Prostate gland (tissue), 2 donors: ENCODE results near the gene CAPN1. TPM values are rescaled to one million over a fixed set of nuclear protein-coding genes. Genes with fewer than 3 reads are reported as not detected.
"Not testable (repeated sequence)": the region's sequence is repeated elsewhere in the genome, so short reads cannot be mapped to it uniquely, and the experiment has no call there.

Experiments
- DNase-seq: peaks from one replicate; pipeline ENCODE4 v3.0.0-alpha.2; 2019; ENCODE audit warnings: low spot score
- H3K27ac ChIP-seq, 2 donors: fragments of 200-600 bp; sonication (generic); 2 replicates each; pipeline ENCODE4 v1.5.1; 2017 to 2019
- H3K27me3 ChIP-seq: fragments of 200-600 bp; sonication (generic); replicated peaks from 2 replicates; pipeline ENCODE4 v1.5.1; 2019; ENCODE audit not compliant: insufficient read depth
- H3K36me3 ChIP-seq, 2 donors: fragments of 200-600 bp; sonication (generic); 1 replicate in 1 of 2; 2 replicates in 1 of 2; pipeline versions ENCODE4 v1.5.1 to v1.8.1; 2017 to 2019
- H3K4me1 ChIP-seq: fragments of 200-600 bp; sonication (generic); replicated peaks from 2 replicates; pipeline ENCODE4 v1.5.1; 2019
- H3K4me3 ChIP-seq, 2 donors: fragments of 200-600 bp; sonication (generic); 2 replicates each; pipeline ENCODE4 v1.5.1; 2017 to 2019
- H3K9me3 ChIP-seq: fragments of 200-600 bp; sonication (generic); 2 replicates; pipeline ENCODE4 v1.5.1; 2017
- POLR2A ChIP-seq: fragments of 450-650 bp; IDR thresholded peaks from one replicate; pipeline ENCODE4 v1.6.1; 2016; ENCODE audit warnings: antibody characterized with exemption, mild to moderate bottlenecking
- POLR2AphosphoS5 ChIP-seq: sonication (generic); formaldehyde crosslinking; IDR thresholded peaks from one replicate; pipeline ENCODE4 v1.6.1; 2017; ENCODE audit warnings: antibody characterized with exemption
- WGBS: methylation state at CpG from one replicate; pipeline ENCODE4 v1.1.5; 2018; 5-methylcytosine and 5-hydroxymethylcytosine counted together
- intact Hi-C: fragments of 100-400 bp; cut with DNase I; formaldehyde crosslinking; loops from one replicate; pipeline ENCODE4 v1.14.2; 2022
- total RNA-seq, 2 donors: library from RNA; depleted of rRNA; stranded (reverse); fragments of >200 nt; gene quantifications; one replicate each; pipeline ENCODE4 v1.1.0, GENCODE V29; 2016
- TF ChIP-seq, protein P1 (sequence below), 4 experiments: fragments of 200-600 bp in 2 of 4; fragments of 450-650 bp in 2 of 4; sonication (generic) in 2 of 4; IDR thresholded peaks; 1 replicate in 3 of 4; 2 replicates in 1 of 4; pipeline ENCODE4 v1.5.1; 2016 to 2019; ENCODE audit warnings: antibody characterized with exemption in 4 of 4, mild to moderate bottlenecking in 2 of 4, moderate library complexity in 2 of 4

Gene CAPN1
- total RNA-seq, 2 donors from 2014 or later: 215 to 374 TPM

DNA sequence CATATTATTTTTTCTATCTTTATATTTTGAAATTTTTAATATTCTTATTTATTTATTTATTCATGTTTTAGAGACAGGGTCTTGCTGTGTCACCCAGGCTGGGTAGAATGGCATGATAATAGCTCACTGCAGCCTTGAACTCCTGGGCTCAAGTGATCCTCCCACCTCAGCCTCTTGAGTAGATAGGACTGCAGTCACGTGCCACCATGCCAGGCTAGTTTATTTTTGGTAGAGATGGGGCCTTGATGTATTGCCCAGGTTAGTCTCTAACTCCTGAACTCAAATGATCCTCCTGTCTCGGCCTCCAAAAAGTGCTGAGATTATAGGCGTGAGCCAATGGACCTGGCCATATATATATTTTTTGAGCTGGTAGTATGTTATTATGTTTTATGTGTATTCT, 14.1 kb upstream of the CAPN1 start:
- DNase-seq: no peak
- intact Hi-C loops: no loop called here
- H3K4me1 ChIP-seq: no peaks in the 10 kb centered on the region
- no peak overlapping the region for H3K4me3 ChIP-seq
- H3K27ac ChIP-seq: no peak overlapping the region
- WGBS: 93% methylated on average over 3 of the region's 3 CpGs
- H3K36me3 ChIP-seq: no peaks in the 10 kb centered on the region
- TF ChIP-seq POLR2AphosphoS5: no peak
- H3K9me3 ChIP-seq: no peaks in the 10 kb centered on the region
- no peaks in the 10 kb centered on the region for H3K27me3 ChIP-seq

DNA sequence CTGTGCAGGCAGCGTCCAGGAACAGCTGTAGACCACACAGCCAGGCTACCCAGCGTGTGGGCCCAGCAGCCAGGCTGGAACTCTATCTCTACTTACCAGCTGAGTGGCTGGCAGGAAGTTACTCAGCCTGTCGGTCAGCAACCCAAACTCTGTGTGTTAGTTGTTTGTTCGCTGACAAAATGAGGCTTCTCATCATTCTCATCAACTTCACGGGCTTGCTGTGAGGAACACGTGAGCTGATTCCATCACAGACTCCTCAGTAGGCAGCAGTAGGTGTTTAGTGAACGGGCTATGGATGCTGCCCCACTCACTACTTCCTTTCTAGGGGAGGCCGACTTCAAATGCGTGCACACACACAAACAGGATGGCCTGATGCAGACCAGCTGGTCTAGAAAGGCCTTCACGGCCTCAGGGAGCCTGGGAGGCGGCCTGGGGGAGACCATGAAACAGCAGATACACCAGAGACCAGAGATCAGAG, 12.5 kb upstream of the CAPN1 start:
- no peaks in the 10 kb centered on the region for H3K36me3 ChIP-seq
- TF ChIP-seq POLR2A: no peak
- TF ChIP-seq, protein P1, sequence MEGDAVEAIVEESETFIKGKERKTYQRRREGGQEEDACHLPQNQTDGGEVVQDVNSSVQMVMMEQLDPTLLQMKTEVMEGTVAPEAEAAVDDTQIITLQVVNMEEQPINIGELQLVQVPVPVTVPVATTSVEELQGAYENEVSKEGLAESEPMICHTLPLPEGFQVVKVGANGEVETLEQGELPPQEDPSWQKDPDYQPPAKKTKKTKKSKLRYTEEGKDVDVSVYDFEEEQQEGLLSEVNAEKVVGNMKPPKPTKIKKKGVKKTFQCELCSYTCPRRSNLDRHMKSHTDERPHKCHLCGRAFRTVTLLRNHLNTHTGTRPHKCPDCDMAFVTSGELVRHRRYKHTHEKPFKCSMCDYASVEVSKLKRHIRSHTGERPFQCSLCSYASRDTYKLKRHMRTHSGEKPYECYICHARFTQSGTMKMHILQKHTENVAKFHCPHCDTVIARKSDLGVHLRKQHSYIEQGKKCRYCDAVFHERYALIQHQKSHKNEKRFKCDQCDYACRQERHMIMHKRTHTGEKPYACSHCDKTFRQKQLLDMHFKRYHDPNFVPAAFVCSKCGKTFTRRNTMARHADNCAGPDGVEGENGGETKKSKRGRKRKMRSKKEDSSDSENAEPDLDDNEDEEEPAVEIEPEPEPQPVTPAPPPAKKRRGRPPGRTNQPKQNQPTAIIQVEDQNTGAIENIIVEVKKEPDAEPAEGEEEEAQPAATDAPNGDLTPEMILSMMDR (IDR thresholded peaks at IDR 0.05): no peak
- no peak for TF ChIP-seq POLR2AphosphoS5
- DNase-seq: no peak

GRCh38 chr11:65170058-65170534, 11.6 kb upstream of the CAPN1 start, which contains the start of gene SPDYC:
SPDYC (plus strand) TSS chr11:65170233; CDS start chr11:65171358, 1,125 bp downstream.
- intact Hi-C loops: no loop called here
- Histone ChIP-seq H3K36me3 (no peaks in the 10 kb centered on the region), H3K4me3 (no peak within 1 kb of the TSS), H3K27me3 (no peaks in the 10 kb centered on the region), H3K9me3 (no peaks in the 10 kb centered on the region), H3K4me1 (no peaks in the 10 kb centered on the region), H3K27ac (no peak within 1 kb of the TSS)
- no peak for DNase-seq
- 84% methylated on average over 21 of the region's 21 CpGs for WGBS
- no peak for TF ChIP-seq POLR2AphosphoS5
- TF ChIP-seq, protein P1 (IDR thresholded peaks at IDR 0.05): no peak

More for the DNA sequence above, 12.5 kb upstream of the CAPN1 start:
- Histone ChIP-seq H3K9me3 (no peaks in the 10 kb centered on the region), H3K4me1 (no peaks in the 10 kb centered on the region), H3K27ac (no peak overlapping the region), H3K27me3 (no peaks in the 10 kb centered on the region), H3K4me3 (no peak overlapping the region)
- intact Hi-C loops: no loop called here
- WGBS: 72% methylated on average over 11 of the region's 11 CpGs

DNA sequence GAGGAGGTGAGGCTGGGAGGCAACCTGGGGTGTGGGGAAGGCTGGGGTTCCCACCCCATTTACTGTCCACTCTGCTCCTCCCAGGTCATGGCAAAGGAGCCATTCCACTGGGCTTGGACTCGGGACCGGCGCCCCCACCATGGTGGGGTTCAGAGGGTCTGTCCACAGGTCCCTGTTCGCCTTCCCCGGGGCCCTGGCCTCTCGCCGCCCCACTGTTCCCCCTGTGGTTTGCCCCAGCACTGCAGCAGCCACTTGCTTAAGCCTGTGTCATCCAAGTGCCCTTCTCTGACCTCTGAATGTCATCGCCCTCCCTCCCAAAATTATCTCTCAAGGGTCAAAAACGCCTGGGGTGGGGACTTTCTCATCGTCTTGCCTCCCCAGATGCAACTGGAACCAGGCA, 9.1 kb upstream of the CAPN1 start:
- no peaks in the 10 kb centered on the region for H3K36me3 ChIP-seq
- no peaks in the 10 kb centered on the region for H3K27me3 ChIP-seq
- H3K4me3 ChIP-seq: no peak overlapping the region
- H3K9me3 ChIP-seq: no peaks in the 10 kb centered on the region
- H3K4me1 ChIP-seq: no peaks in the 10 kb centered on the region
- H3K27ac ChIP-seq: no peak overlapping the region
- TF ChIP-seq POLR2AphosphoS5 (no peak), POLR2A (no peak)
- TF ChIP-seq, protein P1 (IDR thresholded peaks at IDR 0.05): no peak
- intact Hi-C loops: no loop called here
- DNase-seq: no peak
- WGBS: 89% methylated on average over 10 of the region's 10 CpGs

DNA sequence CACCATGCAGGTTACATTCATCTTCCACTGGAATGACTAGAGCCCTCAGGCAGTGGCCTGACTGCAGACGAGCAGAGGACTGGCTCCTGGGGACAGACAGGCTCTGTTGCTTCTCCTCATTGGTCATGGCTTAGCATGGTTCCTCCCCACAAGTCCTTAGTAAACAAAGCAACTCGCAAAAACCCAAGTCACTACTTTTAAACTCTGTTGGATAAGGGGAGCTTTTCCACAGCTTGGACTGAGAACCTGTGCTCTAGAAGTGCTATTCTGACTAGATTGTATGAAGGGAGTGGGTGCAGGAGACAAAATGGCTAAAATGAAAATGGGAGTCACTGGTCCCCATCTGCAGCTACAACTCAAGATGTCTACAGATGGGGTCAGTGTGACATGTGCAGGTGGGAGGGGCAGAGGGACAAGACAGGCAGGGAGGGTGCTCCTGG, 7.1 kb upstream of the CAPN1 start:
- H3K36me3 ChIP-seq, intact Hi-C loops, H3K4me1 ChIP-seq, H3K9me3 ChIP-seq, H3K27ac ChIP-seq, DNase-seq, H3K27me3 ChIP-seq, H3K4me3 ChIP-seq: not testable (repeated sequence)
- 18% methylated on average over 2 of the region's 2 CpGs for WGBS

GRCh38 chr11:65180877-65181568, 705 bp upstream of the CAPN1 start:
- under 1% methylated on average over 29 of the region's 60 CpGs for WGBS

More at GRCh38 chr11:65180877-65181568, 705 bp upstream of the CAPN1 start:
- Histone ChIP-seq H3K4me3 (peak overlapping the region; percentile 79 to 87), H3K27ac (peak overlapping the region; percentile 89 to 91), H3K4me1 (peaks cover 11% of the 10 kb centered on the region), H3K9me3 (no peaks in the 10 kb centered on the region), H3K27me3 (no peaks in the 10 kb centered on the region), H3K36me3 (peaks cover 0 to 2% of the 10 kb centered on the region in 2 donors)
- no peak for TF ChIP-seq POLR2AphosphoS5
- peak; percentile 55 for TF ChIP-seq POLR2A
- TF ChIP-seq, protein P1 (IDR thresholded peaks at IDR 0.05): peak in 2 of 4 experiments; percentile 42 to 63
- intact Hi-C loops: no loop called here
- DNase-seq: peak; percentile 25
